Natural killer cell (primary cell): ENCODE results near the gene C1orf50. TPM values are rescaled to one million over a fixed set of nuclear protein-coding genes. Genes with fewer than 3 reads are reported as not detected.
"Not testable (repeated sequence)": the region's sequence is repeated elsewhere in the genome, so short reads cannot be mapped to it uniquely, and the experiment has no call there.

ENCODE experiments used
- ATAC-seq, 3 donors: fragments of 150-1000 bp in 2 of 3; fragments of 200-7000 bp in 1 of 3; cut with Tn5 transposase; 1 replicate in 1 of 3; 2 replicates in 2 of 3; pipeline ENCODE4 v1.10.0; 2021; ENCODE audit warnings: mild to moderate bottlenecking in 2 of 3, moderate library complexity in 2 of 3
- DNase-seq, 2 donors: peaks; one replicate each; pipeline versions ENCODE4 v3.0.0 to v3.0.0-alpha.2; 2013 to 2021; ENCODE audit warnings: mixed read lengths in 1 of 2
- H3K27ac ChIP-seq: one replicate; pipeline ENCODE4 v1.5.1; 2013; ENCODE audit warnings: mild to moderate bottlenecking, low read length
- H3K27me3 ChIP-seq: one replicate; pipeline ENCODE4 v1.6.1; 2013; ENCODE audit warnings: low read length; ENCODE audit not compliant: control insufficient read depth, insufficient read depth
- H3K36me3 ChIP-seq: one replicate; pipeline ENCODE4 v1.6.1; 2013; ENCODE audit warnings: low read length; ENCODE audit not compliant: control insufficient read depth, insufficient read depth
- H3K4me1 ChIP-seq: one replicate; pipeline ENCODE4 v1.6.1; 2013; ENCODE audit warnings: low read length; ENCODE audit not compliant: control insufficient read depth, insufficient read depth
- H3K4me3 ChIP-seq: one replicate; pipeline ENCODE4 v1.5.1; 2013; ENCODE audit warnings: low read length
- H3K9me3 ChIP-seq: one replicate; pipeline ENCODE4 v1.6.1; 2013; ENCODE audit warnings: low read length; ENCODE audit not compliant: control insufficient read depth, insufficient read depth
- H3K27ac Mint-ChIP-seq, 2 donors: one replicate each; pipeline ENCODE4 v1.8.0; 2022; ENCODE audit warnings: mild to moderate bottlenecking in 2 of 2, mixed read lengths in 2 of 2, moderate library complexity in 1 of 2
- H3K27me3 Mint-ChIP-seq, 2 donors: one replicate each; pipeline ENCODE4 v1.8.0; 2022; ENCODE audit warnings: low read depth in 2 of 2, mixed read lengths in 2 of 2
- H3K36me3 Mint-ChIP-seq: one replicate; pipeline ENCODE4 v1.8.0; 2022; ENCODE audit warnings: mixed read lengths
- H3K4me1 Mint-ChIP-seq, 2 donors: one replicate each; pipeline ENCODE4 v1.8.0; 2022; ENCODE audit warnings: mixed read lengths in 2 of 2
- H3K4me3 Mint-ChIP-seq: one replicate; pipeline ENCODE4 v1.8.0; 2022; ENCODE audit warnings: mild to moderate bottlenecking, moderate library complexity, mixed read lengths
- H3K9me3 Mint-ChIP-seq, 2 donors: one replicate each; pipeline ENCODE4 v1.8.0; 2022; ENCODE audit warnings: mixed read lengths in 2 of 2
- CTCF ChIP-seq: fragments of 200-600 bp; IDR thresholded peaks from one replicate; pipeline ENCODE4 v1.8.0; 2022; ENCODE audit warnings: antibody characterized with exemption
- WGBS: methylation state at CpG from one replicate; pipeline ENCODE4 v1.1.7; 2013; ENCODE audit warnings: missing lambda C conversion rate; ENCODE audit not compliant: insufficient coverage; 5-methylcytosine and 5-hydroxymethylcytosine counted together
- intact Hi-C: fragments of 100-400 bp; cut with micrococcal nuclease; formaldehyde crosslinking; loops from one replicate; pipeline ENCODE4 v1.14.2; 2022
- total RNA-seq, 4 donors: library from RNA; stranded (reverse); fragments of 120-200 nt in 1 of 4; gene quantifications; one replicate each; pipeline versions ENCODE4 v1.2.3 to v1.2.4, GENCODE V29; 2013 to 2022

The C1orf50 gene
- total RNA-seq, 3 donors from 2014 or later (not counting 1 experiment from before 2014, with no cell fraction given): 10.1 to 17.1 (median 12.7) TPM

- no peaks in the 10 kb centered on the region for H3K36me3 Mint-ChIP-seq
- H3K4me1 Mint-ChIP-seq: no peaks in the 10 kb centered on the region
- Histone ChIP-seq H3K27ac (no peak overlapping the region), H3K9me3 (no peaks in the 10 kb centered on the region), H3K36me3 (no peaks in the 10 kb centered on the region), H3K27me3 (no peaks in the 10 kb centered on the region), H3K4me3 (no peak overlapping the region), H3K4me1 (no peaks in the 10 kb centered on the region)
- no peaks in the 10 kb centered on the region for H3K9me3 Mint-ChIP-seq
- no peaks in the 10 kb centered on the region for H3K27me3 Mint-ChIP-seq
- 85% methylated on average over 6 of the region's 6 CpGs for WGBS
- H3K4me3 Mint-ChIP-seq: no peak overlapping the region
- ATAC-seq: no peak
- H3K27ac Mint-ChIP-seq: no peak overlapping the region
- DNase-seq: no peak
- TF ChIP-seq CTCF: no peak
- intact Hi-C loops: no loop called here
Observed at GRCh38 chr1:42723511-42723910, 43.5 kb upstream of the C1orf50 start.

- not testable (repeated sequence) for H3K4me1 Mint-ChIP-seq, H3K27ac Mint-ChIP-seq
Observed at GRCh38 chr1:42725820-42726219, 41.2 kb upstream of the C1orf50 start.

GRCh38 chr1:42730002-42730401 lies 37.0 kb upstream of the C1orf50 start:
- Histone ChIP-seq H3K4me3 (no peak overlapping the region), H3K4me1 (no peaks in the 10 kb centered on the region), H3K27me3 (no peaks in the 10 kb centered on the region), H3K27ac (no peak overlapping the region), H3K36me3 (no peaks in the 10 kb centered on the region), H3K9me3 (no peaks in the 10 kb centered on the region)
- ATAC-seq (no peak), DNase-seq (no peak)
- Mint-ChIP-seq H3K27me3 (no peaks in the 10 kb centered on the region), H3K4me1 (no peaks in the 10 kb centered on the region), H3K36me3 (no peaks in the 10 kb centered on the region), H3K9me3 (no peaks in the 10 kb centered on the region), H3K4me3 (no peak overlapping the region), H3K27ac (no peak overlapping the region)
- WGBS: 100% methylated on average over 2 of the region's 3 CpGs
- no peak for TF ChIP-seq CTCF
- intact Hi-C loops: no loop called here

More at GRCh38 chr1:42725820-42726219, 41.2 kb upstream of the C1orf50 start:
- H3K4me1 ChIP-seq, H3K27ac ChIP-seq, H3K9me3 ChIP-seq, H3K36me3 Mint-ChIP-seq, H3K36me3 ChIP-seq, H3K9me3 Mint-ChIP-seq, H3K27me3 ChIP-seq, intact Hi-C loops, ATAC-seq, H3K4me3 Mint-ChIP-seq, H3K4me3 ChIP-seq, H3K27me3 Mint-ChIP-seq, DNase-seq: not testable (repeated sequence)
- WGBS: 97% methylated on average over 4 of the region's 4 CpGs

- TF ChIP-seq CTCF: no peak
- no peaks in the 10 kb centered on the region for H3K36me3 Mint-ChIP-seq
- no peaks in the 10 kb centered on the region for H3K9me3 Mint-ChIP-seq
- no peaks in the 10 kb centered on the region for H3K27me3 Mint-ChIP-seq
- intact Hi-C loops: no loop called here
- H3K27ac Mint-ChIP-seq: no peak overlapping the region
- Histone ChIP-seq H3K4me1 (no peaks in the 10 kb centered on the region), H3K9me3 (no peaks in the 10 kb centered on the region), H3K4me3 (no peak overlapping the region), H3K36me3 (no peaks in the 10 kb centered on the region), H3K27me3 (no peaks in the 10 kb centered on the region), H3K27ac (no peak overlapping the region)
- H3K4me3 Mint-ChIP-seq: no peak overlapping the region
- WGBS: 70% methylated on average over 4 of the region's 4 CpGs
- peak in 1 of 2 donors; percentile 34 for DNase-seq
- no peaks in the 10 kb centered on the region for H3K4me1 Mint-ChIP-seq
- no peak for ATAC-seq
Observed at GRCh38 chr1:42730988-42731387, 36.1 kb upstream of the C1orf50 start.
